Natural killer cell treated with Interleukin-12 subunit alpha and Interleukin-12 subunit beta and Interleukin-15 and Interleukin-18, amount 100 ng/mL, for 72 hours (primary cell): ENCODE results near the gene ZNF844. TPM values are rescaled to one million over a fixed set of nuclear protein-coding genes. Genes with fewer than 3 reads are reported as not detected.

ENCODE experiments used
- ATAC-seq, 2 donors: fragments of 150-1000 bp; cut with Tn5 transposase in 1 of 2; sonication (Bioruptor Pico), chemical (Tn5 transposase) in 1 of 2; 2 replicates each; pipeline ENCODE4 v1.10.0; 2021
- DNase-seq: peaks from one replicate; pipeline ENCODE4 v3.0.0; 2022; ENCODE audit warnings: low spot score
- H3K27ac Mint-ChIP-seq, 2 donors: 1 replicate in 1 of 2; 2 replicates in 1 of 2; pipeline ENCODE4 v1.8.0; 2022; ENCODE audit warnings: mixed read lengths in 2 of 2, mild to moderate bottlenecking in 1 of 2, moderate library complexity in 1 of 2
- H3K27me3 Mint-ChIP-seq, 2 donors: 1 replicate in 1 of 2; 2 replicates in 1 of 2; pipeline ENCODE4 v1.8.0; 2022; ENCODE audit warnings: mixed read lengths in 2 of 2
- H3K36me3 Mint-ChIP-seq: one replicate; pipeline ENCODE4 v1.8.0; 2022; ENCODE audit warnings: mixed read lengths
- H3K4me1 Mint-ChIP-seq, 2 donors: 1 replicate in 1 of 2; 2 replicates in 1 of 2; pipeline ENCODE4 v1.8.0; 2022; ENCODE audit warnings: low read depth in 2 of 2, mixed read lengths in 2 of 2, mild to moderate bottlenecking in 1 of 2
- H3K4me3 Mint-ChIP-seq: one replicate; pipeline ENCODE4 v1.8.0; 2022; ENCODE audit warnings: mixed read lengths
- H3K9me3 Mint-ChIP-seq: 2 replicates; pipeline ENCODE4 v1.8.0; 2022; ENCODE audit warnings: mixed read lengths
- total RNA-seq, 2 donors: library from RNA; stranded (reverse); gene quantifications; one replicate each; pipeline ENCODE4 v1.2.3, GENCODE V29; 2022

ZNF844 gene
- total RNA-seq, 2 donors from 2014 or later = 4.1 to 9.4 TPM

DNA sequence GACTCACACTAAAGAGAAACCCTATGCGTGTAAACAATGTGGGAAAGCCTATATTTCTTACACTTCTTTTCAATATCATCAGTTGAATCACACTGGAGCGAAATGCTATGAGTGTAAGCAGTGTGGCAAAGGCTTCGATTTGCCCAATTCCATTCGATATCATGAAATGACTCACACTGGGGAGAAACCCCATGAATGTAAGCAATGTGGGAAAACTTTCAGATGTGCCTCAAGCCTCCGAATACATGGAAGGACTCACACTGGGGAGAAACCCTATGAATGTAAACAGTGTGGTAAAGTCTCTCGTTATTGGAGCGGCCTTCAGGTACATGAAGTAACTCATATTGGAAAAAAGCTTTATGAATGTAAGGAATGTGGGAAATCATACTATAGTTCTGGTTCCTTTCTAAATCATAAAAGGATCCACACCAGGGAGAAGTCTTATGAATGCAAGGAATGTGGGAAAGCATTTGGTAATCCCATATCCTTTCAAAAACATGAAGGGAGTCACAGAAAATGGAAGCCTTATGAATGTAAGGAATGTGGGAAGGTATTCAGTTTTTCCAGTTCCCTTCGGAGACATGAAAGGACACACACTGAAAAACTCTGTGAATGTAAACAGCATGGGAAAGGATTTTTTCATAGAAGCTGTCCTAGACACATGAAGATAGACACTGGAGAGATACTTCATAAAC is 47.6 kb downstream of the ZNF844 start:
- no peak overlapping the region for H3K27ac Mint-ChIP-seq
- ATAC-seq (no peak), DNase-seq (no peak)
- no peaks in the 10 kb centered on the region for H3K27me3 Mint-ChIP-seq
- H3K36me3 Mint-ChIP-seq = peaks cover 4% of the 10 kb centered on the region
- H3K4me3 Mint-ChIP-seq = no peak overlapping the region
- H3K9me3 Mint-ChIP-seq = no peaks in the 10 kb centered on the region
- H3K4me1 Mint-ChIP-seq = peaks cover 0 to 3% of the 10 kb centered on the region in 2 donors

DNA sequence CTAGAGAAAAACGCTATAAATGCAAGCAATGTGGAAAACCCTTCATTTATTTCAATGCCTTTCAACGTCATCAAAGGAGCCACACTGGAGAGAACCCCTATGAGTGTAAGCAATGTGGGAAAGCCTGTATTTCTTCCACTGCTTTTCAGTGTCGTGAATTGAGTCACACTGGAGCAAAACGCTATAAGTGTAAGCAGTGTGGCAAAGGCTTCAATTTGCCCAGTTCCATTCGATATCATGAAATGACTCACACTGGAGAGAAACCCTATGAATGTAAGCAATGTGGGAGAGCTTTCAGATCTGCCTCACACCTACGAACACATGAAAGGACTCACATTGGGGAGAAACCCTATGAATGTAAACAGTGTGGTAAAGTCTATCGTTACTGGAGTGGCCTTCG is 48.2 kb downstream of the ZNF844 start:
- peaks cover 4% of the 10 kb centered on the region for H3K36me3 Mint-ChIP-seq
- no peaks in the 10 kb centered on the region for H3K27me3 Mint-ChIP-seq
- no peak overlapping the region for H3K27ac Mint-ChIP-seq
- peak; percentile 45 to 74 for ATAC-seq
- no peak overlapping the region for H3K4me3 Mint-ChIP-seq
- H3K4me1 Mint-ChIP-seq = peaks cover 0 to 3% of the 10 kb centered on the region in 2 donors
- no peak for DNase-seq
- H3K9me3 Mint-ChIP-seq = no peaks in the 10 kb centered on the region

GRCh38 chr19:12113121-12113520 is 48.6 kb downstream of the ZNF844 start:
- ATAC-seq (no peak), DNase-seq (no peak)
- no peak overlapping the region for H3K27ac Mint-ChIP-seq
- H3K4me3 Mint-ChIP-seq = no peak overlapping the region
- no peaks in the 10 kb centered on the region for H3K27me3 Mint-ChIP-seq
- H3K4me1 Mint-ChIP-seq = peaks cover 0 to 3% of the 10 kb centered on the region in 2 donors
- peaks cover 4% of the 10 kb centered on the region for H3K36me3 Mint-ChIP-seq
- H3K9me3 Mint-ChIP-seq = no peaks in the 10 kb centered on the region

GRCh38 chr19:12117201-12117970 is 52.9 kb downstream of the ZNF844 start:
- H3K27me3 Mint-ChIP-seq = no peaks in the 10 kb centered on the region
- no peaks in the 10 kb centered on the region for H3K9me3 Mint-ChIP-seq
- no peak overlapping the region for H3K27ac Mint-ChIP-seq
- DNase-seq (no peak), ATAC-seq (no peak)
- no peak overlapping the region for H3K4me3 Mint-ChIP-seq
- peaks cover 0 to 3% of the 10 kb centered on the region in 2 donors for H3K4me1 Mint-ChIP-seq
- no peaks in the 10 kb centered on the region for H3K36me3 Mint-ChIP-seq

- ATAC-seq (no peak), DNase-seq (peak; percentile 67)
- no peak overlapping the region for H3K27ac Mint-ChIP-seq
- H3K9me3 Mint-ChIP-seq = peaks cover 6% of the 10 kb centered on the region
- peaks cover 11% of the 10 kb centered on the region for H3K36me3 Mint-ChIP-seq
- H3K4me3 Mint-ChIP-seq = no peak overlapping the region
- no peaks in the 10 kb centered on the region for H3K27me3 Mint-ChIP-seq
- no peaks in the 10 kb centered on the region for H3K4me1 Mint-ChIP-seq
These were observed 62.2 kb downstream of the ZNF844 start for GRCh38 chr19:12126707-12127106.

Other genes starting within 250 kb of the ZNF844 start
- gene ZNF439, start 216.0 kb upstream of the ZNF844 start, total RNA-seq = 10 to 100 TPM in 1 of 2 donors, 1 to 10 TPM in 1; 9.5 to 13.9 TPM
- 1 to 10 TPM; 3.0 to 3.5 TPM for gene ZNF69, start 176.9 kb upstream of the ZNF844 start, total RNA-seq
- 10 to 100 TPM; 21.6 to 35.0 TPM for gene ZNF700, start 139.6 kb upstream of the ZNF844 start, total RNA-seq
- 1 to 10 TPM; 2.9 to 4.0 TPM for gene ZNF763, start 99.7 kb upstream of the ZNF844 start, total RNA-seq
- gene ZNF433, start 29.1 kb upstream of the ZNF844 start, total RNA-seq = 1 to 10 TPM; 3.7 TPM
- gene ZNF878, start 11.8 kb upstream of the ZNF844 start, total RNA-seq = under 1 TPM; 0.39 to 0.48 TPM
- 1 to 10 TPM; 2.7 to 4.4 TPM for gene ZNF20, start 75.6 kb downstream of the ZNF844 start, total RNA-seq
- gene ZNF625, start 92.0 kb downstream of the ZNF844 start, total RNA-seq = 1 to 10 TPM; 5.1 to 7.8 TPM
- gene ZNF136, start 98.4 kb downstream of the ZNF844 start, total RNA-seq = 10 to 100 TPM; 12.1 to 20.9 TPM
- gene ZNF44, start 230.2 kb downstream of the ZNF844 start, total RNA-seq = 10 to 100 TPM; 11.7 to 15.7 TPM